Measurements from ENCODE around the gene OTX2. TPM values are rescaled to one million over a fixed set of nuclear protein-coding genes. Genes with fewer than 3 reads are reported as not detected.

Gene OTX2
- total RNA-seq, 1 experiment from 2014 or later = not detected

- Histone ChIP-seq H3K4me3 (no peak overlapping the region), H3K27ac (no peak overlapping the region), H3K36me3 (no peaks in the 10 kb centered on the region), H3K27me3 (replicated peaks) (peaks cover 35% of the 10 kb centered on the region), H3K9me3 (replicated peaks) (no peaks in the 10 kb centered on the region; the same call in 1 of the 2 replicates), H3K4me1 (replicated peaks) (no peaks in the 10 kb centered on the region)
- no peak for DNase-seq (ENCODE audit: low read depth in 1 of 2, low spot score in 2 of 2)
Observed at GRCh38 chr14:56808110-56808382, 2.2 kb downstream of the OTX2 start.

- Histone ChIP-seq H3K4me1 (replicated peaks) (peaks cover 1% of the 10 kb centered on the region), H3K9me3 (replicated peaks) (peaks cover 1% of the 10 kb centered on the region), H3K36me3 (peaks cover 1% of the 10 kb centered on the region), H3K27ac (no peak overlapping the region), H3K27me3 (replicated peaks) (peaks cover 36% of the 10 kb centered on the region), H3K4me3 (no peak overlapping the region)
- DNase-seq (ENCODE audit: low read depth in 1 of 2, low spot score in 2 of 2) = no peak
Observed at GRCh38 chr14:56807386-56808109, 2.7 kb downstream of the OTX2 start.

- H3K4me3 ChIP-seq = no peak overlapping the region
- DNase-seq (ENCODE audit: low read depth in 1 of 2, low spot score in 2 of 2) = no peak
- peaks cover 9% of the 10 kb centered on the region for H3K9me3 ChIP-seq (replicated peaks)
- H3K36me3 ChIP-seq = peaks cover 9% of the 10 kb centered on the region
- H3K27me3 ChIP-seq (replicated peaks) = peaks cover 35% of the 10 kb centered on the region
- H3K27ac ChIP-seq = no peak overlapping the region
- peaks cover 9% of the 10 kb centered on the region for H3K4me1 ChIP-seq (replicated peaks)
Observed at GRCh38 chr14:56806760-56807159, 3.5 kb downstream of the OTX2 start.

- no peak for DNase-seq (ENCODE audit: low read depth in 1 of 2, low spot score in 2 of 2)
- H3K4me1 ChIP-seq (replicated peaks) = peaks cover 15% of the 10 kb centered on the region
- no peak overlapping the region for H3K27ac ChIP-seq
- peaks cover 15% of the 10 kb centered on the region for H3K9me3 ChIP-seq (replicated peaks)
- no peak overlapping the region for H3K4me3 ChIP-seq
- H3K36me3 ChIP-seq = peaks cover 15% of the 10 kb centered on the region
- H3K27me3 ChIP-seq (replicated peaks) = peaks cover 37% of the 10 kb centered on the region
Observed at GRCh38 chr14:56805992-56806727, 4.1 kb downstream of the OTX2 start.

- peaks cover 21% of the 10 kb centered on the region for H3K9me3 ChIP-seq (replicated peaks)
- peaks cover 44% of the 10 kb centered on the region for H3K27me3 ChIP-seq (replicated peaks)
- no peak overlapping the region for H3K4me3 ChIP-seq
- H3K4me1 ChIP-seq (replicated peaks) = peaks cover 21% of the 10 kb centered on the region
- no peak for DNase-seq (ENCODE audit: low read depth in 1 of 2, low spot score in 2 of 2)
- H3K27ac ChIP-seq = no peak overlapping the region
- peaks cover 22% of the 10 kb centered on the region for H3K36me3 ChIP-seq
Observed at GRCh38 chr14:56805201-56805991, 4.9 kb downstream of the OTX2 start.

- DNase-seq (ENCODE audit: low read depth in 1 of 2, low spot score in 2 of 2) = no peak
- Histone ChIP-seq H3K36me3 (peaks cover 22% of the 10 kb centered on the region), H3K27me3 (replicated peaks) (peaks cover 54% of the 10 kb centered on the region), H3K27ac (no peak overlapping the region), H3K4me3 (no peak overlapping the region), H3K4me1 (replicated peaks) (peaks cover 21% of the 10 kb centered on the region), H3K9me3 (replicated peaks) (peaks cover 21% of the 10 kb centered on the region)
Observed at GRCh38 chr14:56803816-56804535, 6.3 kb downstream of the OTX2 start.

- H3K4me3 ChIP-seq = peak overlapping the region; percentile 44
- peaks cover 22% of the 10 kb centered on the region for H3K36me3 ChIP-seq
- H3K27me3 ChIP-seq (replicated peaks) = peaks cover 64% of the 10 kb centered on the region
- H3K27ac ChIP-seq = no peak overlapping the region
- no peak for DNase-seq (ENCODE audit: low read depth in 1 of 2, low spot score in 2 of 2)
- peaks cover 21% of the 10 kb centered on the region for H3K9me3 ChIP-seq (replicated peaks)
- H3K4me1 ChIP-seq (replicated peaks) = peaks cover 21% of the 10 kb centered on the region
Observed at GRCh38 chr14:56801920-56802319, 8.4 kb downstream of the OTX2 start.

GRCh38 chr14:56799343-56799645, 11.0 kb downstream of the OTX2 start:
- H3K4me3 ChIP-seq = no peak overlapping the region
- peaks cover 21% of the 10 kb centered on the region for H3K4me1 ChIP-seq (replicated peaks)
- peaks cover 22% of the 10 kb centered on the region for H3K36me3 ChIP-seq
- H3K27ac ChIP-seq = no peak overlapping the region
- H3K9me3 ChIP-seq (replicated peaks) = peaks cover 21% of the 10 kb centered on the region
- DNase-seq (ENCODE audit: low read depth in 1 of 2, low spot score in 2 of 2) = no peak
- H3K27me3 ChIP-seq (replicated peaks) = peaks cover 72% of the 10 kb centered on the region

GRCh38 chr14:56798447-56799342, 11.6 kb downstream of the OTX2 start:
- H3K27ac ChIP-seq = no peak overlapping the region
- H3K4me3 ChIP-seq = no peak overlapping the region
- H3K36me3 ChIP-seq = peaks cover 22% of the 10 kb centered on the region
- peaks cover 75% of the 10 kb centered on the region for H3K27me3 ChIP-seq (replicated peaks)
- peaks cover 21% of the 10 kb centered on the region for H3K4me1 ChIP-seq (replicated peaks)
- no peak for DNase-seq (ENCODE audit: low read depth in 1 of 2, low spot score in 2 of 2)
- H3K9me3 ChIP-seq (replicated peaks) = peaks cover 21% of the 10 kb centered on the region

GRCh38 chr14:56797569-56798446, 12.5 kb downstream of the OTX2 start:
- Histone ChIP-seq H3K9me3 (replicated peaks) (peaks cover 21% of the 10 kb centered on the region), H3K4me1 (replicated peaks) (peaks cover 21% of the 10 kb centered on the region), H3K27me3 (replicated peaks) (peaks cover 74% of the 10 kb centered on the region), H3K36me3 (peaks cover 22% of the 10 kb centered on the region), H3K4me3 (no peak overlapping the region), H3K27ac (no peak overlapping the region)
- no peak for DNase-seq (ENCODE audit: low read depth in 1 of 2, low spot score in 2 of 2)

GRCh38 chr14:56797003-56797568, 13.2 kb downstream of the OTX2 start:
- Histone ChIP-seq H3K4me3 (no peak overlapping the region), H3K27ac (no peak overlapping the region), H3K36me3 (peaks cover 16% of the 10 kb centered on the region), H3K4me1 (replicated peaks) (peaks cover 15% of the 10 kb centered on the region), H3K27me3 (replicated peaks) (peaks cover 70% of the 10 kb centered on the region), H3K9me3 (replicated peaks) (peaks cover 16% of the 10 kb centered on the region)
- no peak for DNase-seq (ENCODE audit: low read depth in 1 of 2, low spot score in 2 of 2)

GRCh38 chr14:56796259-56796658, 14.0 kb downstream of the OTX2 start:
- Histone ChIP-seq H3K4me1 (replicated peaks) (peaks cover 7% of the 10 kb centered on the region), H3K27ac (no peak overlapping the region), H3K27me3 (replicated peaks) (peaks cover 69% of the 10 kb centered on the region), H3K4me3 (no peak overlapping the region), H3K36me3 (peaks cover 7% of the 10 kb centered on the region), H3K9me3 (replicated peaks) (peaks cover 7% of the 10 kb centered on the region)
- DNase-seq (ENCODE audit: low read depth in 1 of 2, low spot score in 2 of 2) = no peak
